LNCAP (cell line): Measurements from ENCODE around the gene OR1F1.

Experiments used
- CTCF ChIP-seq: fragments of 450-650 bp; IDR thresholded peaks from 2 replicates; pipeline ENCODE4 v1.5.1; 2017; ENCODE audit warnings: mild to moderate bottlenecking

OR1F1 gene

GRCh38 chr16:3234543-3234856 is 46.5 kb downstream of the OR1F1 start:
- no peak for TF ChIP-seq CTCF

- no peak for TF ChIP-seq CTCF
Measured at GRCh38 chr16:3234857-3235561, 47.0 kb downstream of the OR1F1 start, which contains the start of gene ZNF200. TSS of gene ZNF200 (minus strand) at chr16:3235158. CDS start at chr16:3233755, 1,403 bp downstream.

- TF ChIP-seq CTCF, result no peak
Measured at GRCh38 chr16:3235856-3236669, 48.1 kb downstream of the OR1F1 start.

GRCh38 chr16:3241761-3242160 is 53.8 kb downstream of the OR1F1 start:
- TF ChIP-seq CTCF, result no peak

GRCh38 chr16:3242709-3243108 is 54.7 kb downstream of the OR1F1 start:
- TF ChIP-seq CTCF, result no peak

GRCh38 chr16:3243882-3244281 is 55.9 kb downstream of the OR1F1 start:
- no peak for TF ChIP-seq CTCF

GRCh38 chr16:3246002-3246401 is 58.0 kb downstream of the OR1F1 start:
- no peak for TF ChIP-seq CTCF
